Activated T-helper 17 cell treated with anti-CD3 and anti-CD28 coated beads, Interleukin-2, amount 50 U/mL, for 72 hours (primary cell): ENCODE results near the gene COPA. TPM values are rescaled to one million over a fixed set of nuclear protein-coding genes. Genes with fewer than 3 reads are reported as not detected.
"Not testable (repeated sequence)": the region's sequence is repeated elsewhere in the genome, so short reads cannot be mapped to it uniquely, and the experiment has no call there.

ENCODE experiments used
- ATAC-seq: fragments of 150-1000 bp; cut with Tn5 transposase; replicated peaks from 2 replicates; pipeline ENCODE4 v1.10.0; 2021; ENCODE audit warnings: mild to moderate bottlenecking, moderate library complexity
- H3K27ac Mint-ChIP-seq: one replicate; pipeline ENCODE4 v1.8.0; 2022; ENCODE audit warnings: mixed read lengths
- H3K27me3 Mint-ChIP-seq: one replicate; pipeline ENCODE4 v1.8.0; 2022; ENCODE audit warnings: mixed read lengths
- H3K36me3 Mint-ChIP-seq: one replicate; pipeline ENCODE4 v1.8.0; 2022; ENCODE audit warnings: low read depth, mild to moderate bottlenecking, mixed read lengths
- H3K4me1 Mint-ChIP-seq: one replicate; pipeline ENCODE4 v1.8.0; 2022; ENCODE audit warnings: mixed read lengths
- H3K4me3 Mint-ChIP-seq: one replicate; pipeline ENCODE4 v1.8.0; 2022; ENCODE audit warnings: mild to moderate bottlenecking, mixed read lengths
- H3K9me3 Mint-ChIP-seq: one replicate; pipeline ENCODE4 v1.8.0; 2022; ENCODE audit warnings: mixed read lengths
- total RNA-seq, 2 donors: library from RNA; stranded (reverse); gene quantifications; one replicate each; pipeline ENCODE4 v1.2.3, GENCODE V29; 2022

The COPA gene
- total RNA-seq, 2 donors from 2014 or later: 136 to 178 TPM

DNA sequence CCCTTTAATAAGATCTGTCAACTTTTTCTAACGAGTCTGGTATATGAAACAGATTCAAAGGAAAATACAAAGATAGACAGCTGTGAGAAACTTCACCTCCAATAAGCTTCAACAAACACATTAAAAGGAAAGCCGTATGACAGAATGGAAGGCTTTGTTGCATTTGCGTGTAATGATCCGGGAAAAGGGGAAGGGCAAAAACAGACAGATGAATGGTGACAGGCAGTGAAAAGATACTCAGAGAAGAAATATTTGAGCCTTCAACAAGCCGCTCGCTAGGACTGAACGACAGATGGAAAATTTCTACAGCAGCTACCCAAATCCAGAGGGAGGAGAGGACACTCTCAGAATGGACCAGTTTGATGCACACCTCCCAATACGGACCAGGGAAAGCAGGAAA, 14.9 kb downstream of the COPA start:
- ATAC-seq: no peak
- H3K36me3 Mint-ChIP-seq: peaks cover 100% of the 10 kb centered on the region
- no peaks in the 10 kb centered on the region for H3K4me1 Mint-ChIP-seq
- H3K27me3 Mint-ChIP-seq: no peaks in the 10 kb centered on the region
- H3K27ac Mint-ChIP-seq: no peak overlapping the region
- H3K9me3 Mint-ChIP-seq: no peaks in the 10 kb centered on the region
- no peak overlapping the region for H3K4me3 Mint-ChIP-seq

DNA sequence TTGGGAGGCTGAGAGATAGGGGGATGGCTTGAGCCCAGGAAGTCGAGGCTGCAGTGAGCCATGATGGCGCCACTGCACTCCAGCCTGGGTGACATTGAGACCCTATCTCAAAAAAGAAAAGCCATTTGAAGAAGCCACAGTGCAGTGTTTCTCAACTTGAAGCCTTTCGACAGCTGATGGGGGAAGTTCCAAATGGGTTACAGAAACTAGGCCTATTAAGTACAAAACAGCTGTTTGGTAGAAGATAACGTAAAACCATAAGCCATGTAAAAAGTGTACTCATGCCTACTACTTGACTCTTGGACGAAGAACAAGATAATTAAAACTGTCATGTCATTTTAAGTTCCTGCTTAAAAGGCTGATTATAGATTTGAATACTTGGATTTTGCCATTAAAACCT, 16.6 kb downstream of the COPA start:
- Mint-ChIP-seq H3K27ac (no peak overlapping the region), H3K4me1 (no peaks in the 10 kb centered on the region), H3K36me3 (peaks cover 100% of the 10 kb centered on the region), H3K9me3 (no peaks in the 10 kb centered on the region), H3K4me3 (no peak overlapping the region), H3K27me3 (no peaks in the 10 kb centered on the region)
- no peak for ATAC-seq

DNA sequence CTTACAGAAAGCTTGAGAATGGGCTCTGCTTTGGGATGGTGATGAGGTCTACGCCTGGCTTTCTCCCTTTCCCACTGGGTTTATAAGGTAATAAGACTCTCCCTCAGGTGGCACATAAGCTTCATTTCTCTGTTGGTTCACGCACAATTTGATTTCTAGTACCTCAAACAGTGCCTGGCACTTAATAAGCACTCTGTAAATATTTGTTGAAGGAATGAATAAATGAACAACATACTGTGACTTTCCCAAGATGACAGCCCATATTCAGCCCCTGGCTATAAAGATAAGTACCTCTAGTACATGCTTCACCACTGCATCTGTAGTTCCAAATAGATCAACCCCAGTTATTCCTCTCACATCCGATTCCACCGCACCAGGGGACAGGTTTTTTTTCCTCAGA, 17.8 kb downstream of the COPA start:
- no peaks in the 10 kb centered on the region for H3K9me3 Mint-ChIP-seq

DNA sequence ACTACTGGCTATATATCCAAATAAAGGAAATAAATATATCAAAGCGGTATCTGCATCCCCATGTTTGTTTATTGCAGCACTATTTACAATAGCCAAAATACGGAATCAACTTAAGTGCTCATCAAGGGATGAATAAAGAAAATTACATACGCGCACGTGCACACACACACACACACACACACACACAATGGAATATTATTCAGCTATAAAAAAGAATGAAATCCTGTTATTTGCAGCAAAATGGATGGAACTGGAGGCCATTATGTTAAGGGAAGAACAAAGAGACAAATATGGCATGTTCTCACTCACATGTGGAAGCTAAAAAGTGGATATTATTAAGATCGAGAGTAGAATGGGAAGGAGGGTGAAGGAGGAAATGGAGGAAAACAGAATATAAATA, 20.2 kb downstream of the COPA start:
- ATAC-seq: no peak
- Mint-ChIP-seq H3K9me3 (no peaks in the 10 kb centered on the region), H3K27me3 (no peaks in the 10 kb centered on the region), H3K36me3 (peaks cover 100% of the 10 kb centered on the region), H3K4me3 (no peak overlapping the region), H3K27ac (no peak overlapping the region), H3K4me1 (peaks cover 13% of the 10 kb centered on the region)

More for the DNA sequence above, 17.8 kb downstream of the COPA start:
- Mint-ChIP-seq H3K4me3 (no peak overlapping the region), H3K36me3 (peaks cover 100% of the 10 kb centered on the region), H3K27me3 (no peaks in the 10 kb centered on the region), H3K4me1 (no peaks in the 10 kb centered on the region), H3K27ac (peak overlapping the region; percentile 23)
- no peak for ATAC-seq

DNA sequence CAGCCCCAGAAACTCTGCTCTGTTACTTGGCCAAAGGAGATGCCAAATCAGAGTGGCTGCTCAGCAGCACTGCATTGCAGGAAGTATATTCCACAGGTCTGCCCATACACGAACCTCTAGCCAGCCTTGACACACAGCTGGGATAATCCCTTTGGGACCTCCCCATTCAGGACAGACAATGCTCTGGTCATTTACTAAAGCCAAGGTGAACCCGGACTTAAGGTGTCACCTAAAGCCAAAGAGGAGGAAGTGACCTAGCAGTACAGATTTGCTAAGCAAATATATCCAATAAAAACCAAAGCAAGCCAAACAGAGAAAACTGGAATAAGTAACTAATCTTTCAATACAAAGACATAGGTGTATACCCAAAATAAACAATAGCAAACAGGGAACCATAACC, 27.7 kb downstream of the COPA start:
- H3K27me3 Mint-ChIP-seq: no peaks in the 10 kb centered on the region
- no peak for ATAC-seq
- peaks cover 98% of the 10 kb centered on the region for H3K36me3 Mint-ChIP-seq
- H3K4me1 Mint-ChIP-seq: peaks cover 27% of the 10 kb centered on the region
- H3K4me3 Mint-ChIP-seq: no peak overlapping the region
- H3K9me3 Mint-ChIP-seq: peaks cover 7% of the 10 kb centered on the region
- peak overlapping the region; percentile 64 for H3K27ac Mint-ChIP-seq

DNA sequence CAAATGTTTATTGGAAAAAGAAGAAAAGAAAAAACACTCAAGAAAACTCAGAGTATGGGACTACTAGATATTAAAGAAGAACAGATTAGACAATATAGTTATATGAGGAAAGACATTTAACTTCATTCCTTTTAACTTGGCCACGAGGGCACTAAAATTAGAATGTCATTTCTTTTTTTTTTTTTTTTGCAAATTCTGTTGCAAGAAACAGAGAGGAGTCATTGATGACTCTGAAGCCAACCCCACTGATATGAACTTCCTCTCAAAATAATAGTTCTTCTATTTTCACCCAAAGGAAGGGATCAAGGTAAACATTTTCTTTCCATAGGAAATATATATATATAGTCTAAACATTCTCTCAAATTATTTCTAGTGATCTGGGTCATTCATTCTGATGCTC, 33.5 kb downstream of the COPA start:
- peaks cover 98% of the 10 kb centered on the region for H3K36me3 Mint-ChIP-seq
- H3K4me1 Mint-ChIP-seq: no peaks in the 10 kb centered on the region
- H3K4me3 Mint-ChIP-seq: no peak overlapping the region
- no peak for ATAC-seq
- no peaks in the 10 kb centered on the region for H3K9me3 Mint-ChIP-seq
- no peaks in the 10 kb centered on the region for H3K27me3 Mint-ChIP-seq
- H3K27ac Mint-ChIP-seq: peak overlapping the region; percentile 45

DNA sequence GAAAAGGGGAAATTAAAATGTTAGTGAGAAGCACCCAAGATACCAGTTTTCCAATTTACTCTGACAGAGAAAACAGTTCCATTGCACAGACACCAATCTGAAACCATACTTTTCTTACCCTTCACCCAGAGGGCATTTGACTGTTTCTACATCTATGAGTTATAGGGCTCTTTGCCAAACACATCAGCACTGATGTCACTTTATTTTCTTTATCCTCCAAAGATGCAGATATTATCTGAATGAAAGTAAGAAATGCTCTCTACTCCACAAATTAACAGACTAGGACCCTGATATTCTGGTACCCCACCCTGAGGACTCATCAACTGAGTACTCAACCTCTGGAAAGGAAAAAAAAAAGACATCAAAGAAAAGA, 33.9 kb downstream of the COPA start:
- H3K27ac Mint-ChIP-seq: peak overlapping the region; percentile 45
- no peaks in the 10 kb centered on the region for H3K4me1 Mint-ChIP-seq
- peaks cover 98% of the 10 kb centered on the region for H3K36me3 Mint-ChIP-seq
- no peak overlapping the region for H3K4me3 Mint-ChIP-seq
- H3K27me3 Mint-ChIP-seq: no peaks in the 10 kb centered on the region
- no peaks in the 10 kb centered on the region for H3K9me3 Mint-ChIP-seq
- ATAC-seq: no peak

DNA sequence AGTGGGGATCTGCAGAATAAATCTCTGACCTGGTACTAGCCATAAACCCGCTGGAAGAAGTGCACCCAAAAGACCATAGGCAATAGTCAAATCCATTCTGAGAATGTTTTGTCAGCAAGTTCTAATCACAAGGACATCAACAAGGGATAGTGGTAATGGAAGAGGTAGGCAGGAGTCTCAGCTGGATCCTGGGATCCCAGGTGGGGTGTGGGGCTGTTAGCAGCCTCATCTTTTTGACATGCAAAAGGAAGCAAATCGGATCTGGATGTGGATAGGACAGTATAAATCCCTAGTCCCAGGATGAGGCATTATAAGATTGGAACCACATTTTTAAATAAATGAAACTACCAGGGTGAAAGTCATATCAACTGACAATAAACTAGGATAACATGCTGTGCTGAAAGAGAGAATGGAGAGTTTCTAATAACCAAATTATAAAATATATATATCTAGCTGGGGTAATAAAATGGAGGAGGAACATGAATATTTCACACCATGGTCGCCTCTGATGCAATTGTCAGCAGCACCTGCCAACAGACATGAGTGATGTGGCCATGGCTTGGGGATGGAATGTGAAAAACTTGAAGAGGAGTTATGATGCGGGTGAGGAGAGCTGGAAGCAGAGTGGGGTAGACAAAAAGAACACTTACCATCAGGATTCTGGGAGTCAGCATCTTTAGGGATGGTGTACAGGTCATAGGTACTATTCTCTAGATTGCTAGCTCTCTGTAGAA, 34.4 kb downstream of the COPA start:
- H3K4me1 Mint-ChIP-seq: no peaks in the 10 kb centered on the region
- H3K27ac Mint-ChIP-seq: peak overlapping the region; percentile 45
- peaks cover 98% of the 10 kb centered on the region for H3K36me3 Mint-ChIP-seq
- no peak for ATAC-seq
- H3K4me3 Mint-ChIP-seq: no peak overlapping the region
- no peaks in the 10 kb centered on the region for H3K9me3 Mint-ChIP-seq
- no peaks in the 10 kb centered on the region for H3K27me3 Mint-ChIP-seq

DNA sequence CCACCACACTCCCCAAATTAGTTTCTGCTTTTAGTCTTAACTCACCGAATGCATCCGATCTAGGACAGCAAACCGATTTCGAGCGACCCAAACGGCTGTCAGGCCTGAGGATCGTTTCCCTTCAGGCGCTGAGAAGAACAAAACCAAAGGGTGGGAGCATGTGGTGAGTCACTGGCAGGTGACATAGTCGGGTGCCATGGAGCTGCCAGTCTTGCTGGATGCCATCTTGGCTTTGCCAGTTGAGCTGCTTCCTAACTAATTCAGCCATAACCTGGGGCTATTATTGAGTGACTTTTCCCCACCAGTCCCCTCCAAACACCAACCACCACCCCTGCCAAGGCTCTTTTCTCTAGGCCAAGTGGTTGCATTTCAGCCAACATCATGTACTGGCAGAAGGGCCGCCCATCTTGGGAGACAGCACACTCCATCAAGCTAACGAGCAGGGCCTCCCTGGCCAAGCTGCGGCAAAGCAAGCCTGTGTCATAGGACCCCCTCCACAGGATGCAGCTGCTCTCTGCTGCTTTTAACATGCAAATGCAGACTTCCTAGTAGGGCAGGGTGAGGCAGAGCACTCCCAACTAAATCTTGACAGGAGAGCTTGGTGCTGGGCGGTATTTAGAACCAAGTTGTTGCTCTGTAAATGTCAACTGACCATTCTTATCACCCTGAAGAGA, 35.8 kb downstream of the COPA start:
- Mint-ChIP-seq H3K4me1 (no peaks in the 10 kb centered on the region), H3K36me3 (peaks cover 98% of the 10 kb centered on the region), H3K27me3 (no peaks in the 10 kb centered on the region), H3K27ac (no peak overlapping the region), H3K4me3 (no peak overlapping the region), H3K9me3 (no peaks in the 10 kb centered on the region)
- no peak for ATAC-seq

DNA sequence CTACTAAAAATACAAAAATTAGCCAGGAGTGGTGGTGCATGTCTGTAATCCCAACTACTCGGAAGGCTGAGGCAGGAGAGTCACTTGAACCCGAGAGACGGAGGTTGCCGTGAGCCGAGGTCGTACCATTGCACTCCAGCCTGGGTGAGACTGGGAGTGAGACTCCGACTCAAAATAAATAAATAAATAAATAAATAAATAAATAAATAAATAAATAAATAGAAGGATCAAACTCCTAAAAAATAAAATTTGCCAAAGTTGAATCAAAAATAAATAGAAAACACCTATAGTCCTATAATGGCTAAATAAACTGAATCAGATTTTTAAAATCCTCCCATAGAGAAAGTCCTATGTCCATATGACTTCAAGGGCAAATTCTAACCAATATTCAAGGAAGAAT, 42.9 kb downstream of the COPA start:
- Mint-ChIP-seq H3K27me3 (no peaks in the 10 kb centered on the region), H3K4me1 (no peaks in the 10 kb centered on the region), H3K27ac (no peak overlapping the region), H3K9me3 (no peaks in the 10 kb centered on the region), H3K36me3 (peaks cover 100% of the 10 kb centered on the region), H3K4me3 (no peak overlapping the region)
- ATAC-seq: no peak

DNA sequence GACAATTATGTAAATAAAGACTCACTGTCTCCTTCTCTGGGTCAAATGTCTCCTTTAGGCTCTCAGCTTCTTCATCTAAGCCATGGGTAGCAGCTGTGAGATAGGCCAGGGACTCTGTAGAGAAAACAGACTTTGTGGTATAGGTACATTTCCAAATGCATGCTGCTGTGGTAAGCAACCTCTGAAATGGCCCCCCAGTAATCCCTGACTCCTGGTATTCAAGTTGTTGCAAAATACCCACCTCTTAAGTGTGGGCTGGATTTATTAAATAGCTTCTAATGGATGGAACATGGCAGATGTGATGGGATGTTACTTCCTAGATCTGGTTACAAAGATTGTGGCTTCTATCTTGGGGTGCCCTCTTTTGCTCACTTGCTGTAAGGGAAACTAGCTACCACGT, 47.0 kb downstream of the COPA start:
- no peak for ATAC-seq
- peaks cover 4% of the 10 kb centered on the region for H3K4me1 Mint-ChIP-seq
- no peak overlapping the region for H3K4me3 Mint-ChIP-seq
- H3K9me3 Mint-ChIP-seq: no peaks in the 10 kb centered on the region
- peak overlapping the region; percentile 14 for H3K27ac Mint-ChIP-seq
- H3K36me3 Mint-ChIP-seq: peaks cover 100% of the 10 kb centered on the region
- H3K27me3 Mint-ChIP-seq: no peaks in the 10 kb centered on the region

DNA sequence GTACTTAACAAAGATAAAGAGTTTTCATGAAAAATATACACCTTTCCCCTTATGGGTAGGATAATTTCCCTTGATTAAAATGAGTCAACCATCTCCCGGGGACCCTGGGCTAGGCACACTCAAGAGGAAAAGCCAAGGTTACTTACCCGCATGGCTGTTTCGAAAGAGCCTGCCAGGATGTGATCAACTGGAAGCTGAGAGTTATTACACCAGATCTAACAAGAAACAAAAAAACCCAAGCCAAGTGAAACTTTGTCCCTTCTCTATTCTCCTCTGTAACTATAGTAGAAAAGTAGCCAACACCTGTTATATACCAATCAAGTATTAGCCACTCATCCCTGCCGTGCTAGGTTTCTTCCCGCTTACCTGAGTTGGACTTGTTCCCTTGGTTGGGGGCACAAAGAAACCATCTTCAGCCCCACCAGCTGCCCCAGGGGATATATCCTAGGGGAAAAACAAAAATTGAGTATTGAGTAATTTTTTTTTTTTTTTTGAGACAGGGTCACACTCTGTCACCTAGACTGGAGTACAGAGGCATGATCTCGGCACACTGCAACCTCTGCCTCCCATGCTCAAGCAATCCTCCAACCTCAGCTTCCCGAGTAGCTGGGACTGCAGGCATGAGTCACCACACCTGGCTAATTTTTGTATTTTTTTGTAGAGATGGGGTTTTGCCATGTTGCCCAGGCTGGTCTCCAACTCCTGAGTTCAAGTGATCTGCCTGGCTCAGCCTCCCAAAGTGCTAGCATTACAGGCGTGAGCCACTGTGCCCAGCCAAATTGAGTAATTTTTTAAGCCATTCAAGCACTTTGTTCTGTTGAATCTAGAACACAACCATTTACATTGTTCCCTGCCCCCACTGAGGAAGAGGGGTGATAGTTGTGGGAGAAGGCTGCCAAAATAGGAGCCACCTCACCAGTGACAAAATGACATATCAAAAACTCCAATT, 49.8 kb downstream of the COPA start:
- no peak for ATAC-seq
- H3K27ac Mint-ChIP-seq: no peak overlapping the region
- no peaks in the 10 kb centered on the region for H3K9me3 Mint-ChIP-seq
- H3K27me3 Mint-ChIP-seq: no peaks in the 10 kb centered on the region
- no peak overlapping the region for H3K4me3 Mint-ChIP-seq
- H3K36me3 Mint-ChIP-seq: peaks cover 99% of the 10 kb centered on the region
- peaks cover 4% of the 10 kb centered on the region for H3K4me1 Mint-ChIP-seq

DNA sequence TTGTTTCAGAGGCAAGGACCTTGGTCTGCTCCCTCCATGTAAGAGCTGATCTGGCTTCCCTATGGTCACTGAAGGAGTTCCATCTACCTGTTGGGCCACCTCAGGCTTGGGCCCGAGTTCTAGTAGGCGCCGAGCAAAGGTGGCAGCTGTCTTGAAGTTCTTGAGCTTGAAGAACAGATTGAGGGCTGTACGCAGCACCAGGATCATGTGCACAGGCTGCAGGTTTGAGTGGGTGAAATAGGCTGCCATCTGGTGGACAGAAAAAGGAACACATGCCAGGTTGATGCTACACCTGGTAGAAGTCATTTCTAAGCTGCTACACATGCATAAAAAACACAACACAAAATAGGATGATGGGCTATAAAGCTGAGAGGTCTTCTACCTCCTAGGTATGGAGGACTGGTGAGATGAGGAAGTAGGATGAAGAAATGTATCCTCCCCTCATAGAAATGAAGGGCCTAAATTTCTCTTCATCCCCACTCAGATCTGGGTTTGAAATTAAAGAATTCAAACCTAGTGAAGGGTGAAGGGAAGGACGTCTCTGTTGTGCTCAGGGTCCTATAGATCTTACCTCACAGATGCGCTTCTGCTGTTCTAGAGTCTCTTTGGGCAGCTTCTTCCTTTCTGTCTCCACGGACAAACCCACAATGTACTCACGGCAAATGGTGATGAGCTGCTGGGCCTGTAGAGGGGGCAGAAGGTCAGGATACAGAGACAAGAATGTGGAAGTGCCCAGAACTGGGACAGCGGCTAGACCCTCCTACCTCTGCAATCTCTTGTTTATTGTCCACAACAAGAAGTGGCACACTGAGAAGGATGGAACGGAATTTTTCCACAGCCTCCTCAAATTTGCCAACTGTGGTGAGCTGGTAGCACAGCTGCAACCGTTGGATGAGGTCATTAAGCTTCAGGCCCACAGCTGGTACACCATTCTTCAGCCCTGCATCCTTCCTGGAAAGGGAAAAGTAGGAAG, 51.5 kb downstream of the COPA start:
- Mint-ChIP-seq H3K36me3 (peaks cover 92% of the 10 kb centered on the region), H3K9me3 (no peaks in the 10 kb centered on the region), H3K27ac (no peak overlapping the region), H3K4me3 (no peak overlapping the region), H3K27me3 (no peaks in the 10 kb centered on the region), H3K4me1 (peaks cover 4% of the 10 kb centered on the region)
- peak; percentile 96 for ATAC-seq

DNA sequence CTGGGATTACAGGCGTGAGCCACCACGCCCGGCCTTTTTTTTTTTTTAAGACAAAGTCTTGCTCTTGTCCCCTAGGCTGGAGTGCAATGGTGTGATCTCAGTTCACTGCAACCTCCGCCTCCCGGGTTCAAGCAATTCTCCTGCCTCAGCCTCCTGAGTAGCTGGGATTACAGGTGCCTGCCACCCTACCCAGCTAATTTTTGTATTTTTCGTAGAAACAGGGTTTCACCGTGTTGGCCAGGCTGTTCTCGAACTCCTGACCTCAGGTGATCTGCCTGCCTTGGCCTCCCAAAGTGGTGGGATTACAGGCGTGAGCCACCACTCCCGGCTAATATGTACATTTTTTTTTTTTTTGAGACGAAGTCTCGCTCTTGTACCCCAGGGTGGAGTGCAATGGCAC, 55.3 kb downstream of the COPA start:
- not testable (repeated sequence) for H3K27me3 Mint-ChIP-seq, ATAC-seq, H3K9me3 Mint-ChIP-seq, H3K27ac Mint-ChIP-seq, H3K4me3 Mint-ChIP-seq
- Mint-ChIP-seq H3K4me1 (peaks cover 16% of the 10 kb centered on the region), H3K36me3 (peaks cover 75% of the 10 kb centered on the region)
